Measurements from ENCODE around the gene ELAVL1.

- TF ChIP-seq CTCF (IDR thresholded peaks at IDR 0.05) (no peak), POLR2A (IDR thresholded peaks at IDR 0.05) (no peak)
Measured at GRCh38 chr19:8005534-8006256, at the start of gene ELAVL1.
